ENCODE data around the gene GKN1. TPM values are rescaled to one million over a fixed set of nuclear protein-coding genes. Genes with fewer than 3 reads are reported as not detected.

The GKN1 gene
- total RNA-seq, 1 donor from 2014 or later: 1.7 TPM

GRCh38 chr2:68959001-68959400 is 15.4 kb upstream of the GKN1 start:
- TF ChIP-seq CTCF (conservative IDR thresholded peaks at IDR 0.05): no peak
- Mint-ChIP-seq H3K36me3 (no peaks in the 10 kb centered on the region), H3K27me3 (peaks cover 4% of the 10 kb centered on the region), H3K27ac (no peak overlapping the region), H3K9me3 (no peaks in the 10 kb centered on the region), H3K4me1 (ENCODE audit: unreplicated experiment) (no peaks in the 10 kb centered on the region), H3K4me3 (no peak overlapping the region)
- no peak for DNase-seq (ENCODE audit: extremely low spot score, unreplicated experiment)

DNA sequence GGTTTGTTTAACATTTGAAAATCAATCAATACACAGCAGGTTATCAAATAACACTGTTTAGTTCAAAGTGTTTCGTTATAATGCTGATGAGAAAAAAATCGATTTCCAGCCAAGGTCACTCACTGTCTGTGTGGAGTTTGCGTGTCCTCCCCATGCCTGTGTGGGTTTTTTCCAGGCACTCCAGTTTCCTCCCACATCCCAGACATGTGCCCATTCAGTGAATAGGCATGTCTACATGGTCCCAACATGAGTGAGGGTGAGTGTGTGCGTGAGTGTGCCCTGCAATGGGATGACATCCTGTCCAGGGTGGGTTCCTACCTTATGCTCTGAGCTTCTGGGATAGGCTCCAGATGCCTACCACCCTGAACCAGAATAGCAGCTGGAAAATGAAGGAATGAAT is 13.1 kb upstream of the GKN1 start:
- no peak for DNase-seq (ENCODE audit: extremely low spot score, unreplicated experiment)
- Mint-ChIP-seq H3K9me3 (no peaks in the 10 kb centered on the region), H3K4me1 (ENCODE audit: unreplicated experiment) (no peaks in the 10 kb centered on the region), H3K36me3 (no peaks in the 10 kb centered on the region), H3K27ac (no peak overlapping the region), H3K27me3 (peaks cover 4% of the 10 kb centered on the region), H3K4me3 (no peak overlapping the region)
- no peak for TF ChIP-seq CTCF (conservative IDR thresholded peaks at IDR 0.05)

DNA sequence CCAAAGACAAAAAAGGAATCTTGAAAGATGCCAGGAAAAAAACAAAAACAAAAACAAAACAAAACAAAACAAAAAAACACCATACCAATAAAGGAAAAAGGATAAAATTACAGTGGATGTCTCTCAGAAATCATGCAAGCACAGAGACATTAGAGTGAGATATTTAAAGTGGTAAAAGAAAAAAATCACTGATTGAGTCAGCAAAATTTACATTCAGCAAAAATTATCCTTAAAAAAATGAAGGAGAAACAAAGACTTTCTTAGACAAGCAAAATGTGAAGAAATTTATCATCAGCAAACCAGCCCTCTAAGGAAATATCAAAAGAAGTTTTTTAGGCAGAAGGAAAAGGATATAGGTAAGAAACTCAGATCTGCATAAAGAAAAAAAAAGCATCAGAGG is 10.2 kb upstream of the GKN1 start:
- no peak for TF ChIP-seq CTCF (conservative IDR thresholded peaks at IDR 0.05)
- no peak overlapping the region for H3K27ac Mint-ChIP-seq
- no peaks in the 10 kb centered on the region for H3K36me3 Mint-ChIP-seq
- H3K4me3 Mint-ChIP-seq: no peak overlapping the region
- peaks cover 3% of the 10 kb centered on the region for H3K27me3 Mint-ChIP-seq
- no peak for DNase-seq (ENCODE audit: extremely low spot score, unreplicated experiment)
- H3K4me1 Mint-ChIP-seq (ENCODE audit: unreplicated experiment): no peaks in the 10 kb centered on the region
- H3K9me3 Mint-ChIP-seq: no peaks in the 10 kb centered on the region

- no peak for DNase-seq (ENCODE audit: extremely low spot score, unreplicated experiment)
- TF ChIP-seq CTCF (conservative IDR thresholded peaks at IDR 0.05): no peak
- H3K4me3 Mint-ChIP-seq: no peak overlapping the region
- H3K36me3 Mint-ChIP-seq: no peaks in the 10 kb centered on the region
- no peak overlapping the region for H3K27ac Mint-ChIP-seq
- no peaks in the 10 kb centered on the region for H3K4me1 Mint-ChIP-seq (ENCODE audit: unreplicated experiment)
- no peaks in the 10 kb centered on the region for H3K9me3 Mint-ChIP-seq
- H3K27me3 Mint-ChIP-seq: peaks cover 3% of the 10 kb centered on the region
Observed at GRCh38 chr2:68968221-68968620, 6.2 kb upstream of the GKN1 start.

- H3K27ac Mint-ChIP-seq: no peak overlapping the region
- no peaks in the 10 kb centered on the region for H3K36me3 Mint-ChIP-seq
- no peaks in the 10 kb centered on the region for H3K4me1 Mint-ChIP-seq (ENCODE audit: unreplicated experiment)
- DNase-seq (ENCODE audit: extremely low spot score, unreplicated experiment): no peak
- H3K4me3 Mint-ChIP-seq: no peak overlapping the region
- peaks cover 3% of the 10 kb centered on the region for H3K27me3 Mint-ChIP-seq
- H3K9me3 Mint-ChIP-seq: no peaks in the 10 kb centered on the region
- TF ChIP-seq CTCF (conservative IDR thresholded peaks at IDR 0.05): no peak
Observed at GRCh38 chr2:68969736-68970490, 4.5 kb upstream of the GKN1 start.

All from type B pancreatic cell (in vitro differentiated cells).